Measurements from ENCODE around the gene BCAR1. TPM values are rescaled to one million over a fixed set of nuclear protein-coding genes. Genes with fewer than 3 reads are reported as not detected.

The BCAR1 gene
- total and polyA plus RNA-seq, 2 of the 13 experiments (the other 11 are each of a cell fraction or from before 2014, with no cell fraction given) = 48.1 to 51.7 TPM

DNA sequence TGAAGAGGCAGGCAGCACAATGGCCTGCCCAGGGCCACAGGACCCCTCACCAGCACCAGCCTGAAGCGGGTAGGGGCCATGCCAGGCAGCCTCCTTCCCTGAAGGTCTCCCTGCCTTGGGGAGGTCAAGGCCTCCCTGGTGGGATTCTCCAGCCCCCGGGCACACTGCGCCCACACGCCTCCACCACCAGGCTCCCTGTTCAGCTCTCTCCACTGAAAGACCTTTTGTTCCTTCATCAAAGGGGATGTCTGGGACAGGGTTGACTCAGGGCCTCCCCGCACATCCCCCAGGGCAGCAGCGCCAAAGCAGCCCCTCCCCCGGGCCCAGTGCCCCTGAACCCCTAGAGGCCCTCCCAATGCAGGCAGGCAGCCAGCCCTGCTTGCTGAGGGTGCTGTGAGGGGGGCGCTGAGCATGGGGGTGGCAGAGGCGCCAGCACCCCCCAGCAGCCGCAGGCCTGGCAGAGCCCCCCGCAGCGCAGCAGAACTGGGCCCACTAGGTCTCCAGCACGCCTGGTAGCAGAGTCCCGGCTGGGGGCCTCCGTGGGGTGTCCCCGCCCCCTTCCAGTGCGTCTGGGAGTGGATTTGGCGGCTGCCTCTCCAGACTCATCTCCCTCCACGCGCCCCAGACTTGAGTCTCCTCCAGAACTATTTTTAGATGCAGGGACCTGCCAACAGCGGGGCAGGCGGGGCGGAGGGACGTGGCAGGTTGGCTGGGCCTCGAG is 13.1 kb downstream of the BCAR1 start (continued):
- TF ChIP-seq, protein P1, sequence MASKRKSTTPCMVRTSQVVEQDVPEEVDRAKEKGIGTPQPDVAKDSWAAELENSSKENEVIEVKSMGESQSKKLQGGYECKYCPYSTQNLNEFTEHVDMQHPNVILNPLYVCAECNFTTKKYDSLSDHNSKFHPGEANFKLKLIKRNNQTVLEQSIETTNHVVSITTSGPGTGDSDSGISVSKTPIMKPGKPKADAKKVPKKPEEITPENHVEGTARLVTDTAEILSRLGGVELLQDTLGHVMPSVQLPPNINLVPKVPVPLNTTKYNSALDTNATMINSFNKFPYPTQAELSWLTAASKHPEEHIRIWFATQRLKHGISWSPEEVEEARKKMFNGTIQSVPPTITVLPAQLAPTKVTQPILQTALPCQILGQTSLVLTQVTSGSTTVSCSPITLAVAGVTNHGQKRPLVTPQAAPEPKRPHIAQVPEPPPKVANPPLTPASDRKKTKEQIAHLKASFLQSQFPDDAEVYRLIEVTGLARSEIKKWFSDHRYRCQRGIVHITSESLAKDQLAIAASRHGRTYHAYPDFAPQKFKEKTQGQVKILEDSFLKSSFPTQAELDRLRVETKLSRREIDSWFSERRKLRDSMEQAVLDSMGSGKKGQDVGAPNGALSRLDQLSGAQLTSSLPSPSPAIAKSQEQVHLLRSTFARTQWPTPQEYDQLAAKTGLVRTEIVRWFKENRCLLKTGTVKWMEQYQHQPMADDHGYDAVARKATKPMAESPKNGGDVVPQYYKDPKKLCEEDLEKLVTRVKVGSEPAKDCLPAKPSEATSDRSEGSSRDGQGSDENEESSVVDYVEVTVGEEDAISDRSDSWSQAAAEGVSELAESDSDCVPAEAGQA (IDR thresholded peaks at IDR 0.05; ENCODE audit: low read depth) = no peak
- TF ChIP-seq, protein P1 (CRISPR knock-in tag; IDR thresholded peaks at IDR 0.05; ENCODE audit: borderline replicate concordance) = no peak
- no peak for TF ChIP-seq FOSL1 (CRISPR knock-in tag; IDR thresholded peaks at IDR 0.05; ENCODE audit: borderline replicate concordance)
- TF ChIP-seq ATF7 (IDR thresholded peaks at IDR 0.05) = no peak
- 0 out of 2 replicates have a peak, but pooled peaks have one; percentile 17 for TF ChIP-seq ATF7 (CRISPR knock-in tag; IDR thresholded peaks at IDR 0.05)
- TF ChIP-seq ZNF879 (CRISPR knock-in tag; IDR thresholded peaks at IDR 0.05) = no peak
- no peak for TF ChIP-seq ZNF766 (CRISPR knock-in tag; IDR thresholded peaks at IDR 0.05; ENCODE audit: borderline replicate concordance)
- TF ChIP-seq NFIB (CRISPR knock-in tag; IDR thresholded peaks at IDR 0.05; ENCODE audit: borderline replicate concordance) = no peak
- TF ChIP-seq, protein P2, sequence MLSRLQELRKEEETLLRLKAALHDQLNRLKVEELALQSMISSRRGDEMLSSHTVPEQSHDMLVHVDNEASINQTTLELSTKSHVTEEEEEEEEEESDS (CRISPR knock-in tag; IDR thresholded peaks at IDR 0.05; ENCODE audit: borderline replicate concordance) = no peak
- TF ChIP-seq ZNF3 (CRISPR knock-in tag; IDR thresholded peaks at IDR 0.05) = no peak
- TF ChIP-seq RFX1 (IDR thresholded peaks at IDR 0.05) = no peak
- TF ChIP-seq, protein P3, sequence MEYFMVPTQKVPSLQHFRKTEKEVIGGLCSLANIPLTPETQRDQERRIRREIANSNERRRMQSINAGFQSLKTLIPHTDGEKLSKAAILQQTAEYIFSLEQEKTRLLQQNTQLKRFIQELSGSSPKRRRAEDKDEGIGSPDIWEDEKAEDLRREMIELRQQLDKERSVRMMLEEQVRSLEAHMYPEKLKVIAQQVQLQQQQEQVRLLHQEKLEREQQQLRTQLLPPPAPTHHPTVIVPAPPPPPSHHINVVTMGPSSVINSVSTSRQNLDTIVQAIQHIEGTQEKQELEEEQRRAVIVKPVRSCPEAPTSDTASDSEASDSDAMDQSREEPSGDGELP (IDR thresholded peaks at IDR 0.05; ENCODE audit: borderline replicate concordance, low read depth) = no peak
- TF ChIP-seq MTA1 (CRISPR knock-in tag; IDR thresholded peaks at IDR 0.05; ENCODE audit: borderline replicate concordance) = peak; percentile 48; the same call in 1 of the 2 replicates
- no peak for TF ChIP-seq EEA1 (CRISPR knock-in tag; IDR thresholded peaks at IDR 0.05; ENCODE audit: borderline replicate concordance)
- TF ChIP-seq, protein P4, sequence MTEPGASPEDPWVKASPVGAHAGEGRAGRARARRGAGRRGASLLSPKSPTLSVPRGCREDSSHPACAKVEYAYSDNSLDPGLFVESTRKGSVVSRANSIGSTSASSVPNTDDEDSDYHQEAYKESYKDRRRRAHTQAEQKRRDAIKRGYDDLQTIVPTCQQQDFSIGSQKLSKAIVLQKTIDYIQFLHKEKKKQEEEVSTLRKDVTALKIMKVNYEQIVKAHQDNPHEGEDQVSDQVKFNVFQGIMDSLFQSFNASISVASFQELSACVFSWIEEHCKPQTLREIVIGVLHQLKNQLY (CRISPR knock-in tag; IDR thresholded peaks at IDR 0.05) = peak; percentile 47; the same call in 1 of the 2 replicates
- no peak for TF ChIP-seq ZNF430 (CRISPR knock-in tag; IDR thresholded peaks at IDR 0.05)
- TF ChIP-seq KLF12 (CRISPR knock-in tag; IDR thresholded peaks at IDR 0.05; ENCODE audit: borderline replicate concordance) = no peak
- TF ChIP-seq TOE1 (CRISPR knock-in tag; IDR thresholded peaks at IDR 0.05) = no peak
- no peak for TF ChIP-seq XBP1 (CRISPR knock-in tag; IDR thresholded peaks at IDR 0.05)
- TF ChIP-seq ZNF256 (CRISPR knock-in tag; conservative IDR thresholded peaks at IDR 0.05) = no peak
- no peak for TF ChIP-seq ZNF432 (CRISPR knock-in tag; IDR thresholded peaks at IDR 0.05; ENCODE audit: borderline replicate concordance)
- TF ChIP-seq, protein P5, sequence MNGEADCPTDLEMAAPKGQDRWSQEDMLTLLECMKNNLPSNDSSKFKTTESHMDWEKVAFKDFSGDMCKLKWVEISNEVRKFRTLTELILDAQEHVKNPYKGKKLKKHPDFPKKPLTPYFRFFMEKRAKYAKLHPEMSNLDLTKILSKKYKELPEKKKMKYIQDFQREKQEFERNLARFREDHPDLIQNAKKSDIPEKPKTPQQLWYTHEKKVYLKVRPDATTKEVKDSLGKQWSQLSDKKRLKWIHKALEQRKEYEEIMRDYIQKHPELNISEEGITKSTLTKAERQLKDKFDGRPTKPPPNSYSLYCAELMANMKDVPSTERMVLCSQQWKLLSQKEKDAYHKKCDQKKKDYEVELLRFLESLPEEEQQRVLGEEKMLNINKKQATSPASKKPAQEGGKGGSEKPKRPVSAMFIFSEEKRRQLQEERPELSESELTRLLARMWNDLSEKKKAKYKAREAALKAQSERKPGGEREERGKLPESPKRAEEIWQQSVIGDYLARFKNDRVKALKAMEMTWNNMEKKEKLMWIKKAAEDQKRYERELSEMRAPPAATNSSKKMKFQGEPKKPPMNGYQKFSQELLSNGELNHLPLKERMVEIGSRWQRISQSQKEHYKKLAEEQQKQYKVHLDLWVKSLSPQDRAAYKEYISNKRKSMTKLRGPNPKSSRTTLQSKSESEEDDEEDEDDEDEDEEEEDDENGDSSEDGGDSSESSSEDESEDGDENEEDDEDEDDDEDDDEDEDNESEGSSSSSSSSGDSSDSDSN (CRISPR knock-in tag; IDR thresholded peaks at IDR 0.05) = no peak; the same call in none of the 2 replicates

All from HepG2 (cell line).